Natural killer cell (primary cell): ENCODE data around the gene TMEM183A. TPM values are rescaled to one million over a fixed set of nuclear protein-coding genes. Genes with fewer than 3 reads are reported as not detected.
A peak's percentile ranks its signal among the peaks of the same experiment; 100 is the strongest.

Source experiments
- ATAC-seq, 3 donors: fragments of 150-1000 bp in 2 of 3; fragments of 200-7000 bp in 1 of 3; cut with Tn5 transposase; 1 replicate in 1 of 3; 2 replicates in 2 of 3; pipeline ENCODE4 v1.10.0; 2021; ENCODE audit warnings: mild to moderate bottlenecking in 2 of 3, moderate library complexity in 2 of 3
- DNase-seq, 2 donors: peaks; one replicate each; pipeline versions ENCODE4 v3.0.0 to v3.0.0-alpha.2; 2013 to 2021; ENCODE audit warnings: mixed read lengths in 1 of 2
- H3K27ac ChIP-seq: one replicate; pipeline ENCODE4 v1.5.1; 2013; ENCODE audit warnings: mild to moderate bottlenecking, low read length
- H3K27me3 ChIP-seq: one replicate; pipeline ENCODE4 v1.6.1; 2013; ENCODE audit warnings: low read length; ENCODE audit not compliant: control insufficient read depth, insufficient read depth
- H3K36me3 ChIP-seq: one replicate; pipeline ENCODE4 v1.6.1; 2013; ENCODE audit warnings: low read length; ENCODE audit not compliant: control insufficient read depth, insufficient read depth
- H3K4me1 ChIP-seq: one replicate; pipeline ENCODE4 v1.6.1; 2013; ENCODE audit warnings: low read length; ENCODE audit not compliant: control insufficient read depth, insufficient read depth
- H3K4me3 ChIP-seq: one replicate; pipeline ENCODE4 v1.5.1; 2013; ENCODE audit warnings: low read length
- H3K9me3 ChIP-seq: one replicate; pipeline ENCODE4 v1.6.1; 2013; ENCODE audit warnings: low read length; ENCODE audit not compliant: control insufficient read depth, insufficient read depth
- H3K27ac Mint-ChIP-seq, 2 donors: one replicate each; pipeline ENCODE4 v1.8.0; 2022; ENCODE audit warnings: mild to moderate bottlenecking in 2 of 2, mixed read lengths in 2 of 2, moderate library complexity in 1 of 2
- H3K27me3 Mint-ChIP-seq, 2 donors: one replicate each; pipeline ENCODE4 v1.8.0; 2022; ENCODE audit warnings: low read depth in 2 of 2, mixed read lengths in 2 of 2
- H3K36me3 Mint-ChIP-seq: one replicate; pipeline ENCODE4 v1.8.0; 2022; ENCODE audit warnings: mixed read lengths
- H3K4me1 Mint-ChIP-seq, 2 donors: one replicate each; pipeline ENCODE4 v1.8.0; 2022; ENCODE audit warnings: mixed read lengths in 2 of 2
- H3K4me3 Mint-ChIP-seq: one replicate; pipeline ENCODE4 v1.8.0; 2022; ENCODE audit warnings: mild to moderate bottlenecking, moderate library complexity, mixed read lengths
- H3K9me3 Mint-ChIP-seq, 2 donors: one replicate each; pipeline ENCODE4 v1.8.0; 2022; ENCODE audit warnings: mixed read lengths in 2 of 2
- CTCF ChIP-seq: fragments of 200-600 bp; IDR thresholded peaks from one replicate; pipeline ENCODE4 v1.8.0; 2022; ENCODE audit warnings: antibody characterized with exemption
- WGBS: methylation state at CpG from one replicate; pipeline ENCODE4 v1.1.7; 2013; ENCODE audit warnings: missing lambda C conversion rate; ENCODE audit not compliant: insufficient coverage; 5-methylcytosine and 5-hydroxymethylcytosine counted together
- intact Hi-C: fragments of 100-400 bp; cut with micrococcal nuclease; formaldehyde crosslinking; loops from one replicate; pipeline ENCODE4 v1.14.2; 2022
- total RNA-seq, 4 donors: library from RNA; stranded (reverse); fragments of 120-200 nt in 1 of 4; gene quantifications; one replicate each; pipeline versions ENCODE4 v1.2.3 to v1.2.4, GENCODE V29; 2013 to 2022

Gene TMEM183A
- total RNA-seq, 3 donors from 2014 or later (not counting 1 experiment from before 2014, with no cell fraction given), result 127 to 147 (median 143) TPM

GRCh38 chr1:203037509-203038190 is 30.5 kb downstream of the TMEM183A start:
- peaks cover 6 to 8% of the 10 kb centered on the region in 2 donors for H3K27me3 Mint-ChIP-seq
- H3K4me1 Mint-ChIP-seq, result peaks cover 6% of the 10 kb centered on the region in 2 donors
- 80% methylated on average over 10 of the region's 10 CpGs for WGBS
- ATAC-seq (no peak), DNase-seq (no peak)
- Histone ChIP-seq H3K4me3 (no peak overlapping the region), H3K9me3 (no peaks in the 10 kb centered on the region), H3K36me3 (no peaks in the 10 kb centered on the region), H3K27me3 (peaks cover 2% of the 10 kb centered on the region), H3K27ac (no peak overlapping the region), H3K4me1 (no peaks in the 10 kb centered on the region)
- no peak for TF ChIP-seq CTCF
- intact Hi-C loops, result no loop called here
- no peak overlapping the region for H3K27ac Mint-ChIP-seq
- H3K36me3 Mint-ChIP-seq, result no peaks in the 10 kb centered on the region
- H3K9me3 Mint-ChIP-seq, result no peaks in the 10 kb centered on the region
- no peak overlapping the region for H3K4me3 Mint-ChIP-seq

GRCh38 chr1:203038217-203038741 is 31.1 kb downstream of the TMEM183A start:
- Mint-ChIP-seq H3K27ac (no peak overlapping the region), H3K27me3 (peaks cover 8% of the 10 kb centered on the region in 2 donors), H3K4me1 (peaks cover 6% of the 10 kb centered on the region in 2 donors), H3K9me3 (no peaks in the 10 kb centered on the region), H3K4me3 (no peak overlapping the region), H3K36me3 (no peaks in the 10 kb centered on the region)
- WGBS, result 37% methylated on average over 9 of the region's 9 CpGs
- Histone ChIP-seq H3K4me1 (no peaks in the 10 kb centered on the region), H3K27ac (no peak overlapping the region), H3K27me3 (peaks cover 2% of the 10 kb centered on the region), H3K4me3 (no peak overlapping the region), H3K9me3 (no peaks in the 10 kb centered on the region), H3K36me3 (no peaks in the 10 kb centered on the region)
- no peak for TF ChIP-seq CTCF
- intact Hi-C loops, result no loop called here
- DNase-seq, result no peak
- no peak for ATAC-seq

- Mint-ChIP-seq H3K36me3 (no peaks in the 10 kb centered on the region), H3K4me3 (no peak overlapping the region), H3K9me3 (no peaks in the 10 kb centered on the region), H3K27me3 (peaks cover 8 to 10% of the 10 kb centered on the region in 2 donors), H3K27ac (no peak overlapping the region), H3K4me1 (peaks cover 6% of the 10 kb centered on the region in 2 donors)
- peak; percentile 39 to 81 for DNase-seq
- peak; percentile 67 to 95 (median 94) for ATAC-seq
- no peaks in the 10 kb centered on the region for H3K9me3 ChIP-seq
- 66% methylated on average over 18 of the region's 22 CpGs for WGBS
- peaks cover 2% of the 10 kb centered on the region for H3K27me3 ChIP-seq
- peak; percentile 78 for TF ChIP-seq CTCF
- no peaks in the 10 kb centered on the region for H3K36me3 ChIP-seq
- intact Hi-C loops, result loop anchor here (1.0 kb wide), 1 partner anchor 177 kb away; no protein-coding TSS in a partner anchor
- H3K4me3 ChIP-seq, result no peak overlapping the region
- H3K4me1 ChIP-seq, result no peaks in the 10 kb centered on the region
- H3K27ac ChIP-seq, result no peak overlapping the region
Measured at GRCh38 chr1:203038891-203039608, 31.9 kb downstream of the TMEM183A start.
